Measurements from ENCODE around the gene DPYSL3. TPM values are rescaled to one million over a fixed set of nuclear protein-coding genes. Genes with fewer than 3 reads are reported as not detected.

Gene DPYSL3
- polyA plus RNA-seq, 1 experiment: 139 TPM

GRCh38 chr5:147400126-147400809 lies 109.6 kb downstream of the DPYSL3 start:
- Histone ChIP-seq H3K27ac (ENCODE audit: low read depth, low read length) (no peak overlapping the region), H3K9me3 (ENCODE audit: control insufficient read depth, insufficient read depth, low read length) (no peaks in the 10 kb centered on the region), H3K27me3 (ENCODE audit: control insufficient read depth, insufficient read depth, low read length) (no peaks in the 10 kb centered on the region), H3K4me3 (ENCODE audit: low read depth, low read length) (no peak overlapping the region)
- TF ChIP-seq CTCF (IDR thresholded peaks at IDR 0.05; ENCODE audit: low read depth, low read length): no peak
- DNase-seq (ENCODE audit: low read depth, low spot score): no peak
- ChIA-PET POLR2A (no interaction called here), CTCF (interaction anchor here (1.1 to 1.6 kb wide), 3 partner anchors 8 to 178 kb away, joined by 3 to 9 read pairs (median 9); no protein-coding TSS in a partner anchor)

- no peak for DNase-seq (ENCODE audit: low read depth, low spot score)
- H3K27ac ChIP-seq (ENCODE audit: low read depth, low read length): no peak overlapping the region
Observed at GRCh38 chr5:147398860-147399259, 111.0 kb downstream of the DPYSL3 start.

GRCh38 chr5:147397616-147398015 lies 112.3 kb downstream of the DPYSL3 start:
- DNase-seq (ENCODE audit: low read depth, low spot score): no peak
- H3K27me3 ChIP-seq (ENCODE audit: control insufficient read depth, insufficient read depth, low read length): no peaks in the 10 kb centered on the region
- H3K27ac ChIP-seq (ENCODE audit: low read depth, low read length): peak overlapping the region; percentile 13
- ChIA-PET POLR2A (no interaction called here), CTCF (interaction anchor here (0.7 to 4.0 kb wide), 6 partner anchors 10 to 208 kb away, joined by 3 to 30 read pairs (median 6); no protein-coding TSS in a partner anchor)
- no peak for TF ChIP-seq CTCF (IDR thresholded peaks at IDR 0.05; ENCODE audit: low read depth, low read length)
- no peaks in the 10 kb centered on the region for H3K9me3 ChIP-seq (ENCODE audit: control insufficient read depth, insufficient read depth, low read length)
- no peak overlapping the region for H3K4me3 ChIP-seq (ENCODE audit: low read depth, low read length)

More at GRCh38 chr5:147398860-147399259, 111.0 kb downstream of the DPYSL3 start:
- H3K9me3 ChIP-seq (ENCODE audit: control insufficient read depth, insufficient read depth, low read length): no peaks in the 10 kb centered on the region
- H3K4me3 ChIP-seq (ENCODE audit: low read depth, low read length): no peak overlapping the region
- ChIA-PET CTCF (no interaction called here), POLR2A (no interaction called here)
- H3K27me3 ChIP-seq (ENCODE audit: control insufficient read depth, insufficient read depth, low read length): no peaks in the 10 kb centered on the region
- no peak for TF ChIP-seq CTCF (IDR thresholded peaks at IDR 0.05; ENCODE audit: low read depth, low read length)

GRCh38 chr5:147396070-147396823 lies 113.6 kb downstream of the DPYSL3 start:
- H3K9me3 ChIP-seq (ENCODE audit: control insufficient read depth, insufficient read depth, low read length): no peaks in the 10 kb centered on the region
- DNase-seq (ENCODE audit: low read depth, low spot score): no peak
- no peaks in the 10 kb centered on the region for H3K27me3 ChIP-seq (ENCODE audit: control insufficient read depth, insufficient read depth, low read length)
- no peak overlapping the region for H3K4me3 ChIP-seq (ENCODE audit: low read depth, low read length)
- POLR2A ChIA-PET: no interaction called here
- CTCF ChIA-PET: interaction anchor here (1.9 to 4.0 kb wide), 3 partner anchors 9 to 182 kb away, joined by 6 to 30 read pairs (median 15); no protein-coding TSS in a partner anchor
- H3K27ac ChIP-seq (ENCODE audit: low read depth, low read length): no peak overlapping the region
- no peak for TF ChIP-seq CTCF (IDR thresholded peaks at IDR 0.05; ENCODE audit: low read depth, low read length)

All from AG04450 (cell line).